ENCODE measurements around the gene SKIC8.

The SKIC8 gene

DNA sequence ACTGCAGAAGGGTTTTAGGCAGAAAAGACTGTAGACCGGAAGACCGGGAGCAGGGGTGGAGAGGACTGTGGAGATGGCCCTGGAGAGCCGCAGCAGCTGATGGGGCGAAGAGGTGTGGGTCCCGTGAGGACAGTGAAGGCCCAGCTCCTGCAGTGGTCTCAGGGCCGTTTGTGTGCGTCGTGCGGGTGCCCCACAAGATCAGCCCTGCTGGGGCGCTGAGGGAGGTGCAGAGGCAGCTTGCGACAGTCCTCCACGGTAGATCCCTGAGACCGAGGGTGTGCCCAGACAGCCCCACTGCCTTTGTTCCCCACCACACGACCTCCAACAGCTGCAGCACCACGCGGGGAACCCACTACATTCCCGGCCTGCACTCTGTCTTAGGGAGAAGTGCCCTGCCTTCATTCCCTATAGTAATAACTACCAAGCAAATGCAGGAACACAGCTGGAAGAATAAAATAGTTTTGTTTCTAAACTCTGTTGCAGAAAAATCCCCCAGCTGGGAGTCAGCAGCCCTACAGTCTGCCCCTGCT lies 21.7 kb upstream of the SKIC8 start:
- no peak for DNase-seq

GRCh38 chr15:78320183-78320582 lies 20.8 kb upstream of the SKIC8 start:
- no peak for DNase-seq

DNA sequence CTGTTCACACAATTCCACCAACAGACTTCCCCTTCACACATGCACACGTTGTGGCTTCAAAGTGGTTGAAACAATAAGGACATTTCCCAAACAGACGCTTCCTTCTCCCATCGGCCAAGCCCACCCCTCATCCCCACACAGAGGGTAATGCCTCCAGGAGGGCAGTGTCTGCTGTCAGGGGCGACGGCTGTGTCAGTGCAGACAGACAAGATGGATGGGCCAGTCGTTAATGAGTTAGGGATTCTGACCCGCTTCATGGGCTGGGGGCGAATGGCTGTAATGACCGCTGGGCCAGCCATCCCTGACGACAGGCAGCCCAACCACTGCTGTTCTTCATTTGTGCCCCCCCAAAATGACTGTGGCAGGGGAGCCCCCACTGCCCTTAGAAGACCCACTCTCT lies 20.2 kb upstream of the SKIC8 start:
- no peak for DNase-seq

- no peak for DNase-seq
Measured at GRCh38 chr15:78317145-78317836, 17.9 kb upstream of the SKIC8 start.

GRCh38 chr15:78316283-78317083 lies 17.1 kb upstream of the SKIC8 start:
- no peak for DNase-seq

DNA sequence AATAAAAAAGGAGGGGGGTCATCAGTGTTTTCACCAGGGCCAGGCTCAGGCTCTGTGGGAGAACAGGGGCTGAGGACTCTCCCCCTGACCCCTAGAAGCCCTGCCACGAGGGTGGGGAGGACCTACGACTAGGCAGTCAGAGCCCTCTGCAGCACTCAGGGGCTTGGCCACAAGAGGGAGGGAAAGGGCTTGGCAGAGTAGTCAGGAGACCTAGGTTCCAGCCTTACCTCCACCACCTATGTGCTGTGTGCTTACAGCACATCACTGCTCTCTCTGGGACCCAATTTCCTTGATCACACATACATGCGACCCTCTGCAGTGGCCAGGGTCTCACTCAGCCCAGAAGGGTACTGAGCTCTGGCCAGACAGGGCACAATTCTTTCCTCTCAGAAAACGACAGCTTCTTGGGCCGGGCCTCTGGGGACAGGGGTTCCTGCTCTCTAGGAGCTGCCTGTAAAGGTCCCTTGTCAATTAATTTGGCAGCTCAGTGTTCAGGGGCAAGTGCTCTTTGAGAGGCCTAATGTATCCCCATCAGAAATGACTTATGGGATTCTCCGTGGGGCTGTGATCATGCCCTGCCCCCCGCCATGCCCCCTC lies 16.4 kb upstream of the SKIC8 start:
- no peak for DNase-seq

- no peak for DNase-seq
Measured at GRCh38 chr15:78314181-78314581, 14.8 kb upstream of the SKIC8 start.

DNA sequence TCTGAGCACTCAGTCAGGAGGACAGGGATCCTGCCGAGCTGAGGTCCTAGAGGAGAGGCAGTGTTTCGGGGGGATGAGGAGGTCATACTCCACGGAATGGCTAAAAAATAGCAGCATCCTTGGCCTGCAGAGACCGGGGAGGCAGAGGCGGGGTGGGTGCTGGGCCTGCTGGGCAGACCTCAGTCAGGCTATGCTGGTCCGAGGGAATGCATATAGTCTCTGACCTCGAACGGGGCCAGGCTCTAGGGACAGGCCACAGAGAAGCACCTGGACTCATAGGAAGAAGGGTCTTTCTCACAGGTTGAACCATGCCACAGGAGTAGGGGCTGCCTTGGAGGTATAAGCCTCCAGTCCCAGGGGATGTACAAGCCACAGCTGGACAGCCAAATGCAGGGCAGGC lies 14.0 kb upstream of the SKIC8 start:
- DNase-seq: no peak

DNA sequence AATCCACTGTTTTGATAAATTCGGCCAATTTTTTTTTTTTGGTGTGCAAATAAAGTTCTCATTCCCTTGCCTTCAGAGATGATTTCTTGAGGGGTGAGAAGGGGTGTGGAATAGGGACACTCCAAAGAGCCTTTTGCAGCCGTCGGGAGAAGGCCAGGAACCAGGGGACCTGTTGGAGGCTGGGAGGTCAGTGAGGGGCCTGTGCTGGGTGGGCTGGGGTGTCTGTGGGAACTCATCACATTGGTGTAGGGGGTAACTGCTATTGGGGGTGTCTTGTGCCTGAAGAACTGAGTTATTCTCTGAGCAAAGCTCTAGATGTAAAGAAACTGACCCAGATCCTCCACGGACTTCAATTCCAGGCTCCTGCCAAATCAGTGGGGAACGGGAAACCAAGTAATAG lies 13.5 kb upstream of the SKIC8 start:
- no peak for DNase-seq

- no peak for DNase-seq
Measured at GRCh38 chr15:78312536-78312935, 13.1 kb upstream of the SKIC8 start.

- no peak for DNase-seq
Measured at GRCh38 chr15:78311292-78311691, 11.9 kb upstream of the SKIC8 start.

DNA sequence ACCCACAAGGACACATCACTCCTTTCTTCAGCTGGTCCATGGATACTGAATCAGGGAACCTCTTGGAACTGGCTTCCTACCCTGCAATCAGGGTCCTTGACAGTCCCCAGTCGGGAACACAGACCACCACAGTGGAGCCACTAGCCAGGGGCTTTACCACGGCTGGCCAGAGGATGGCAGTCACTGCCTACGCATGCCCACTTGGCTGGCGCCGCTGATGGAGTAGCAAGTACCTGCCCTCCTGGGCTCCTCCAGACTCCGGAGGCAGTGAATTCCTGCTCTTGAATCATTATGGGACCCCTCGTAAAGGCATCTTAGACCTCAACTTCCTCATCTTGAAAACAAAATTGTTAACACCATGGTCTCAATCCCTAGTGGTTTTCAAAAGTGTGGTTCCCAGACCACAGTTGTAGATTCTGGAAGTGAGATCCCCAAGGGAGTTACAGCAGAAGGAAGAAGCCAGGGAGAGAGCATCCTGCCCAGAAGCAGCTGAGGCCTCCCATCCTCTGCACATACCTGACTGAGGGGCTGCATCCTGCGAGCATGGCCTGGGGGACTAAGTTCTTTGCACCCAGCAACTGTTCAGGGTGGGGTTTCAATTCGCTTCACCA lies 9.1 kb upstream of the SKIC8 start:
- peak; percentile 40 for DNase-seq

GRCh38 chr15:78307976-78308375 lies 8.6 kb upstream of the SKIC8 start:
- DNase-seq: no peak

GRCh38 chr15:78306176-78306774 lies 6.9 kb upstream of the SKIC8 start:
- no peak for DNase-seq

DNA sequence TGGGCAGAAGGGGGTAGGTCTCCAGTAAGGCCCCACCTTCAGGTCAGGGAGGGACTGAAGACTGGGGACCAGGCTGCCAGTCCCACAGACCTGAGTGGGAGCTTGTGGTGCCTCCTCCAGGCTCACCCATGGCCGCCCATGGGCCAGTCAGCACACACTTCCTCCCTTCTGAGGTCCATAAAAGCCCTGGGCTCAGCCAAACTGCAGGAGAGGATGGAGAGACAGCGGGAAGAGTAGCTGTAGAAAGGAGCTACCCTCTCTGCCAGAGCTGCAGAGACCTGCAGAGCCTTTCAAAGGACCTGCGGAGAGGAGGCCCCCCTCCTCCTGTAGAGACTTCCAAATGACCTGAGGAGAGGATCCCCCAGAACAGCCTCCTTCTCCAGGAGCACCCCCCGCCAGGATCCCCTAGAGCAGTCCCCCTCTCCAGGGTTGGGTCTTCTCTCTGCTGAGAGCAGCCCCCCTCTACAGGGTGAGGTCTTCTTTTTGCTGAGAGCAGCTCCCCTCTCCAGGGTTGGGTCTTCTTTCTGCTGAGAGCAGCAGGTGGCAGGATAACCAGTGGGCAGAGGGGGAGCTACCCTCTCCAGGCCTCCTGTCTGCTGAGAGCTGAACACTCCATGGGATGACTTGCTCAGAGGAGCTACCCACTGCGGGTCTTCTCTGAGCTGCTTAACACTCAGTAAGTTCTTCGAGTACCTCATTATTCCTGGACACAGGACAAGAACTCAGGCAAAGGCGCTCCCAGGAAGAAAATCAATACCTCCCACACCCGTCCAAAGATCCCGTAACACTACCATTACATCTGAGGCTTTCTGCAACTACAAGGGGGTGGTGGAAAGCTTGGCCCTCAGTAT lies 5.0 kb upstream of the SKIC8 start:
- DNase-seq: no peak

GRCh38 chr15:78302579-78303312 lies 3.3 kb upstream of the SKIC8 start:
- no peak for DNase-seq

GRCh38 chr15:78301828-78302227 lies 2.4 kb upstream of the SKIC8 start:
- DNase-seq: no peak

GRCh38 chr15:78301326-78301725 lies 1.9 kb upstream of the SKIC8 start:
- DNase-seq: no peak

GRCh38 chr15:78292219-78292618 lies 7.2 kb downstream of the SKIC8 start:
- DNase-seq: no peak

- DNase-seq: no peak
Measured at GRCh38 chr15:78291698-78292097, 7.7 kb downstream of the SKIC8 start.

DNA sequence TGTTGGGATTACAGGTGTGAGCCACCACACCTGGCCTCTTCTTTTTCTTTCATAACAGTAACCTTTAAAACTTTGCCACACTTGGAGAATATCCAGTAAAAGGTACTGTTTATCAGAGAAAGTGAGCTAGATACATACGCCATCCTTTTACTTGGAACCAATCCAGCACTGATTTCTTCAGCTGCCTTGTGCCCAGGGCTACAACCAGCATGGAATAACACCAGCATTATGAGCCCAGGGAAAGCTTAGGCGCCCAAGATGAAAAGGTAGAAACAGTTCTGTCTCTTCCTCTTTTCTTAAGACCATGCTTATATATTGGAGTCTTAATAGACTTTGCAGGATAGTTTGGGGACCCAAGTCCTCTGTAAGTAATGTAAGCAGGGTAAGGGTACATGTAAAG lies 8.4 kb downstream of the SKIC8 start:
- DNase-seq: no peak
